Measurements from ENCODE around the gene ADM5.

The ADM5 gene

DNA sequence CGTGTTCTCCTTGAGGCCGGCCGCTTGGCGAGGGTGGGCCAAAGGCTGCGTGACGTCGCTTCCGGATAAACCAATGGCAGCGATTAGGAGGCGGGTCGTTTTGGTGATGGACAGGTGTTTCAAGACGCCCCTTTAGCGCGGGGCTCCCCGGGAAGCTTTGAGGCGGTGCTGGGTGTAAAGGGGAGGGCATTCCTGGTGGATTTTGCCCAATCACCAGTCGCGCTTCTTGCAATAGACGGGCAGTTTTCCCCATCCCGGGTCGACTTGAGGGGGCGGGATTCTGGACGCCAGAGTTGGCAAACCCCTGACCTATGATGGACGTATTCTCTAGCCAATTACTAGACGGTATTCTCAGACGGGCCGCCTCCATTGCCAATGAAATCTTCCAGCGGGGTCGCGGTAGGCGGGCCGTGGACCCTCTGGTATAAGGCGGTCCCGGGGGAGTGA is 12.6 kb upstream of the ADM5 start:
- peak overlapping the region; percentile 99 for H3K4me3 ChIP-seq (replicated peaks; ENCODE audit: low read depth, low read length)
- peak; percentile 100 for DNase-seq (ENCODE audit: extremely low read depth, low read depth)
- TF ChIP-seq, protein P1, sequence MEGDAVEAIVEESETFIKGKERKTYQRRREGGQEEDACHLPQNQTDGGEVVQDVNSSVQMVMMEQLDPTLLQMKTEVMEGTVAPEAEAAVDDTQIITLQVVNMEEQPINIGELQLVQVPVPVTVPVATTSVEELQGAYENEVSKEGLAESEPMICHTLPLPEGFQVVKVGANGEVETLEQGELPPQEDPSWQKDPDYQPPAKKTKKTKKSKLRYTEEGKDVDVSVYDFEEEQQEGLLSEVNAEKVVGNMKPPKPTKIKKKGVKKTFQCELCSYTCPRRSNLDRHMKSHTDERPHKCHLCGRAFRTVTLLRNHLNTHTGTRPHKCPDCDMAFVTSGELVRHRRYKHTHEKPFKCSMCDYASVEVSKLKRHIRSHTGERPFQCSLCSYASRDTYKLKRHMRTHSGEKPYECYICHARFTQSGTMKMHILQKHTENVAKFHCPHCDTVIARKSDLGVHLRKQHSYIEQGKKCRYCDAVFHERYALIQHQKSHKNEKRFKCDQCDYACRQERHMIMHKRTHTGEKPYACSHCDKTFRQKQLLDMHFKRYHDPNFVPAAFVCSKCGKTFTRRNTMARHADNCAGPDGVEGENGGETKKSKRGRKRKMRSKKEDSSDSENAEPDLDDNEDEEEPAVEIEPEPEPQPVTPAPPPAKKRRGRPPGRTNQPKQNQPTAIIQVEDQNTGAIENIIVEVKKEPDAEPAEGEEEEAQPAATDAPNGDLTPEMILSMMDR (IDR thresholded peaks at IDR 0.05; ENCODE audit: low read depth, low read length, missing control alignments): no peak

DNA sequence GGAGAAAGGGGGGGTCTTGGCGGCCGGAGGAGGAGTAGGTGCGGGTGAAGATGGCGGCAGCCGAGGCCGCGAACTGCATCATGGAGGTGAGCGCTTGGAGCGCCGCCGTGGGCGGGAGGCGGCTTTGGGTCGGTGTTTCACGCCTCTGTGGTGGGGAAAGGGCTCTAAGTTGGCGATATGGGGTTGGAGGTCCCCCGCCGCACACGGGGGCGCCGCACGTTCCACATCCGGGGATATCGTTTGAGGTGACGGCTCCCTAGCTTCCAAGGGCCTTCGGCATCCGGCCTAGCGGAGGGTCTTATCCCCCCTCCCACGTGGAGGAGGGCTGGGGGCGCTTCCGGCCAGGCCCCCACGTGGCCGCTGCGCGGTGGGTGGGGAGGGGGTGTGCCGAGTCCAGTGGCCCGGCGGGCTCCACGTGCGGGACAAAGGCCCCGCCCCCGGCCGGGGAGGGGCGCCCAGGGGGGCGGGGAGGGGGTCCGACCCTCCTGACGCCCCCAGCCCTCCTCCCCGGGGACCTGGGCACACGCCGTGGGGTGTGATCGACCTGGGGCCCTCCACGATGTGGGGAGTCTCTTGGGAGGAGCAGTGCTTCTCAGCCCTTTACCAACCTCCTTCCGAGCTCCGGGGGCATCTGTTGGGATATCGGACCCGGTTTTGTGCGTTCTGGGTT is 12.0 kb upstream of the ADM5 start, which contains the start of gene PRMT1:
Gene PRMT1, plus strand, starts transcription at position 41 of the 670 bp plus-strand sequence. Its CDS starts 10 bp downstream, at position 51.
- peak within 1 kb of the TSS; percentile 99 for H3K4me3 ChIP-seq (replicated peaks; ENCODE audit: low read depth, low read length)
- TF ChIP-seq, protein P1 (IDR thresholded peaks at IDR 0.05; ENCODE audit: low read depth, low read length, missing control alignments): no peak
- no peak for DNase-seq (ENCODE audit: extremely low read depth, low read depth)

DNA sequence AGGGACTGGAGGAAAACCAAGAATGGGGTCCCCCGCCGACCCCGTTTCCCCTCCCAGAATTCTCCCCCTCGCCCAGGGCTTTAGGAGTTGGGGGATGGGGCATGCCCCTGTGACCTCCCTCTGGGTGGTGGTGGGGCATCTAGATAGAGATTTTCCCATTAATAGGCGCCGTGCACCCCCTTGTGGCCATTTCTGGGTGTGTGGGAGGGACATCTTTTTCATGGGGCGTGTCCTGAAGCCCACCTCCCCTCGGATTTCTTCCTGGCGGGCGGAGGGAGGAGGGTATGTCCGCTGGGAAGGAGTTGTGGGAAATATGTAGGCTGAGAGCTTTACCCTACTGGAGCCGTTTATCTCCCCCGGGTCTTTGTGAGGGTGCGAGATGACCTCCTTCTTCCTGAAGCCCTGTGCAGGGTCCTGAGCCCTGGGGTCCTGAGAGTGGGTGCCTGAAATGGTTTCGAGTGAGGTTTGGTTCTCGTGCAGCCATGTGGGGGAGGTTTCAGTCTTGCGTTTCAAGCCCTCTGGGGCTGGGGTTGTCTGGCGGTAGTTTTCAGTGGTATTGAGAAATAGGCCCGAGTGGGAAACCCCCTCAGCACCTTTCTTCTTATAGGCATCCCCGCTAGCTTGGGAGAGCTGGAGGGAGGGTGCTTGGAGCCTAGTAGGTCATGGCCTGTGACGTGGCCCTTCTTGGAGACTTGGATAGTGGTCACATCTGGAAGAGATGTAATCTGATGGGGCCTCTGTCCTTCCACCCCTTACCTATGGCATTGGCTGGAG is 11.3 kb upstream of the ADM5 start:
- peak overlapping the region; percentile 99 for H3K4me3 ChIP-seq (replicated peaks; ENCODE audit: low read depth, low read length)
- no peak for DNase-seq (ENCODE audit: extremely low read depth, low read depth)
- TF ChIP-seq, protein P1 (IDR thresholded peaks at IDR 0.05; ENCODE audit: low read depth, low read length, missing control alignments): peak; percentile 64

DNA sequence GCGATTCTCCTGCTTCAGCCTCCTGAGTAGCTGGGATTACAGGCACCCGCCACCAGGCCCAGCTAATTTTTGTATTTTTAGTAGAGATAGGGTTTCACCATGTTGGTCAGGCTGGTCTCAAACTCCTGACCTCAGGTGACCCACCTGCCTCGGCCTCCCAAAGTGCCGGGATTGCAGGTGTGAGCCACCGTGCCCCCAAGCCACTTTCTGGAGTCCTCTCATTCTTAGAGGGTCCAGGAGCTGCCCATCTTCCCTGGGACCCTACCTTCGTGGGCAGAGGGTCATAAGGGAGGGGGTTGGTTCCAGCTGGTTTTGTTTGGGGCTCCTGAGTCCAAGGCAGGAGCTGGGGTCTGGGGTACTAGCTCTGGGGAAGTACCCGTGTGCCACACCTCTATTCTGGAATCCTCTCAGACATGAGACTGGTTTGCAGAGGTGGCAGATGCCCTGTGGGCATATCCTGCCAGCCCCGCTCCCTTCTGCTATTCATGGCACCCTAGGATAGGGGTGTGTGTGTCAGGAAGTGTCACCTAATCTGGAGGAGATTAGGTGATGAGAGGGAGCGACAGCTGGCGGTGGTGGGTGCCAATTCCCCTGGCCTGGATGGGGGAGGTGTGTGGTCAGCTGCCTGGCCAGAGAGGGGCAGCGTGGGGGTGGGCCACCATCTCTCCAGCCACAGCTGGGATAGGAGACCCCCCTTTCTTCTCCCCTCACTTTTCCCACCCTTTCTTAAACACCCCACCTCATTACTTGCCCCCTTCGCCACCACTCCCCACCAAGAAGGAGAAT is 10.2 kb upstream of the ADM5 start:
- no peak for DNase-seq (ENCODE audit: extremely low read depth, low read depth)
- peak overlapping the region; percentile 99 for H3K4me3 ChIP-seq (replicated peaks; ENCODE audit: low read depth, low read length)
- TF ChIP-seq, protein P1 (IDR thresholded peaks at IDR 0.05; ENCODE audit: low read depth, low read length, missing control alignments): no peak

DNA sequence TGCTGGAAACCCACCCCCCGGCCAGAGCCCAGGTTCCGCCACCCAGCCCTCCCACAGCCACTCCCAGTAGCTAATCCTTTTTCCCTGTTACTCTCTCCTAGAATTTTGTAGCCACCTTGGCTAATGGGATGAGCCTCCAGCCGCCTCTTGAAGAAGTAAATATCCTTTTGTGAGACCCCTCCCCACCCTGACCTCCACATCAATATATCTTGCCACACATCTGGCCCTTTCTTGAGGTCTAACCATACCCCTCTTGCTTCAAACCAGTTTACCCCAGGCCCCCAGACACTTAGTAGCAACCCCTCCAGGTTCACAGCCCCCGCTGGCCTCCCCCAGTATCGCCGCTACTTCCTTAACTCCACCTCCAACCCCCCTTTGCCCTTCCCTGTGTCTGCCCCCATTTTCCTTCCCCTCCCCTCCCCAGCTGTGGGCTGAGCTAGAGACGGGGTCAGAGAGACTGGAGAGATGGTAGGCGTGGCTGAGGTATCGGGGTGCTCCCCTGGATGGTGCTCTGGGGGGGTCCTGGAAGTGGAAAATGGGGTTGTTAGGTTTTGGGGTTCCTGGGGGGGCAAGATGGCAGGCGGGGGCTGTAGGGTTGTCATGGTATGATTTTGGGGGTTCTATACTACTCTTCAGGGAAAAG is 9.5 kb upstream of the ADM5 start:
- peak overlapping the region; percentile 99 for H3K4me3 ChIP-seq (replicated peaks; ENCODE audit: low read depth, low read length)
- no peak for DNase-seq (ENCODE audit: extremely low read depth, low read depth)
- TF ChIP-seq, protein P1 (IDR thresholded peaks at IDR 0.05; ENCODE audit: low read depth, low read length, missing control alignments): no peak

All from HFF-Myc (cell line).